H1 (cell line): Measurements from ENCODE around the gene GLIPR1. TPM values are rescaled to one million over a fixed set of nuclear protein-coding genes. Genes with fewer than 3 reads are reported as not detected.

Experiments used
- CTCF ChIA-PET: fragments of 300-600 bp; sonication (Branson Sonifier 250); formaldehyde crosslinking; loops from one replicate; lab custom pipeline; 2021; ENCODE audit not compliant: partially characterized antibody; lab: Charles Lee
- POLR2A ChIA-PET: fragments of 300-600 bp; sonication (Branson Sonifier 250); formaldehyde crosslinking; loops from one replicate; lab custom pipeline; 2021; ENCODE audit warnings: inconsistent platforms; ENCODE audit not compliant: partially characterized antibody; lab: Charles Lee
- DNase-seq, 2 experiments: peaks; one replicate each; pipeline versions ENCODE4 v3.0.0 to v3.0.0-alpha.2; 2010 to 2022; ENCODE audit warnings: low spot score in 2 of 2, low read depth in 1 of 2, mixed read lengths in 1 of 2
- FAIRE-seq: peaks from 2 replicates; lab custom pipeline; 2011; peaks lifted over from hg19 to GRCh38; lab: Jason Lieb, UNC
- H2AFZ ChIP-seq: 2 replicates; pipeline ENCODE4 v1.8.1; 2012; ENCODE audit warnings: low read length, inconsistent platforms
- H2AK5ac ChIP-seq: 2 replicates; pipeline ENCODE4 v1.6.1; 2013; ENCODE audit warnings: low read depth, low read length
- H2BK120ac ChIP-seq: replicated peaks from 2 replicates; pipeline ENCODE3; 2013; ENCODE audit warnings: low read depth, low read length, inconsistent platforms
- H2BK12ac ChIP-seq: 2 replicates; pipeline ENCODE4 v1.6.1; 2013; ENCODE audit warnings: low read depth, low read length
- H2BK15ac ChIP-seq: 2 replicates; pipeline ENCODE4 v1.6.1; 2013; ENCODE audit warnings: low read length
- H2BK20ac ChIP-seq: 2 replicates; pipeline ENCODE4 v1.6.1; 2013; ENCODE audit warnings: low read length
- H2BK5ac ChIP-seq: 2 replicates; pipeline ENCODE4 v1.6.1; 2013; ENCODE audit warnings: low read depth, low read length
- H3K14ac ChIP-seq: 2 replicates; pipeline ENCODE4 v1.6.1; 2013; ENCODE audit warnings: inconsistent platforms; ENCODE audit not compliant: insufficient read length
- H3K18ac ChIP-seq: 2 replicates; pipeline ENCODE4 v1.6.1; 2013; ENCODE audit warnings: low read length; ENCODE audit errors: extremely low read depth
- H3K23ac ChIP-seq: 2 replicates; pipeline ENCODE4 v1.6.1; 2013; ENCODE audit warnings: inconsistent platforms; ENCODE audit not compliant: insufficient read length
- H3K23me2 ChIP-seq: 2 replicates; pipeline ENCODE4 v1.6.1; 2013; ENCODE audit warnings: low read depth, low read length
- H3K27ac ChIP-seq: 2 replicates; pipeline ENCODE4 v1.6.1; 2011; ENCODE audit warnings: low read depth, low read length, inconsistent platforms
- H3K27me3 ChIP-seq, 4 experiments: replicated peaks in 1 of 4; 1 replicate in 1 of 4; 2 replicates in 3 of 4; pipeline versions ENCODE4 v1.6.1 to v1.8.1; 2011 to 2013; ENCODE audit warnings: low read length in 3 of 4, mild to moderate bottlenecking in 3 of 4, inconsistent platforms in 2 of 4, mixed read lengths in 2 of 4, moderate library complexity in 1 of 4; ENCODE audit not compliant: control insufficient read depth in 3 of 4, insufficient read depth in 3 of 4; ENCODE audit errors: extremely low read depth in 1 of 4
- H3K36me3 ChIP-seq, 4 experiments: 2 replicates each; pipeline versions ENCODE4 v1.6.1 to v1.8.1; 2011 to 2013; ENCODE audit warnings: mild to moderate bottlenecking in 4 of 4, low read length in 3 of 4, moderate library complexity in 2 of 4, control low read depth in 1 of 4, inconsistent platforms in 1 of 4; ENCODE audit not compliant: insufficient read depth in 4 of 4, control insufficient read depth in 2 of 4
- H3K4ac ChIP-seq: replicated peaks from 2 replicates; pipeline ENCODE3; 2013; ENCODE audit warnings: low read length, low read depth, mixed read lengths, inconsistent platforms; ENCODE audit not compliant: insufficient read length
- H3K4me1 ChIP-seq, 4 experiments: replicated peaks in 1 of 4; 1 replicate in 1 of 4; 2 replicates in 3 of 4; pipeline versions ENCODE4 v1.6.1 to v1.8.1; 2011 to 2013; ENCODE audit warnings: low read length in 3 of 4, inconsistent platforms in 2 of 4, mixed read lengths in 1 of 4; ENCODE audit not compliant: insufficient read depth in 4 of 4, control insufficient read depth in 3 of 4
- H3K4me2 ChIP-seq, 2 experiments: 2 replicates each; pipeline versions ENCODE4 v1.6.1 to v1.8.1; 2011 to 2013; ENCODE audit warnings: low read depth in 2 of 2, low read length in 2 of 2, control low read depth in 1 of 2, inconsistent platforms in 1 of 2, mild to moderate bottlenecking in 1 of 2; ENCODE audit not compliant: insufficient read depth in 1 of 2
- H3K4me3 ChIP-seq, 4 experiments: fragments of 200-600, 300-600 bp in 1 of 4; sonication (generic), shearing (Covaris generic), sonication (Bioruptor Twin) in 1 of 4; 2 replicates each; pipeline versions ENCODE4 v1.5.1 to v1.8.1; 2011 to 2016; ENCODE audit warnings: low read length in 4 of 4, low read depth in 3 of 4, control low read depth in 2 of 4, inconsistent platforms in 2 of 4, mild to moderate bottlenecking in 2 of 4, mixed read lengths in 1 of 4, moderate library complexity in 1 of 4; ENCODE audit not compliant: insufficient read depth in 2 of 4; ENCODE audit errors: extremely low read depth in 1 of 4
- H3K56ac ChIP-seq: replicated peaks from 2 replicates; pipeline ENCODE3; 2013; ENCODE audit warnings: low read depth, mild to moderate bottlenecking, mixed read lengths, low read length, inconsistent platforms; ENCODE audit not compliant: insufficient read length
- H3K79me1 ChIP-seq: 2 replicates; pipeline ENCODE4 v1.6.1; 2013; ENCODE audit warnings: low read depth, low read length, control low read depth
- H3K79me2 ChIP-seq, 2 experiments: 2 replicates each; pipeline versions ENCODE4 v1.6.1 to v1.8.1; 2012 to 2013; ENCODE audit warnings: low read length in 2 of 2, mild to moderate bottlenecking in 2 of 2, inconsistent platforms in 1 of 2; ENCODE audit not compliant: insufficient read depth in 2 of 2, control insufficient read depth in 1 of 2
- H3K9ac ChIP-seq, 4 experiments: replicated peaks in 1 of 4; 1 replicate in 1 of 4; 2 replicates in 3 of 4; pipeline versions ENCODE4 v1.6.1 to v1.8.1; 2011 to 2013; ENCODE audit warnings: low read depth in 3 of 4, low read length in 3 of 4, control low read depth in 2 of 4, mild to moderate bottlenecking in 2 of 4, moderate library complexity in 2 of 4, inconsistent platforms in 1 of 4; ENCODE audit errors: extremely low read depth in 1 of 4
- H3K9me3 ChIP-seq, 2 experiments: 2 replicates each; pipeline versions ENCODE4 v1.6.1 to v1.8.1; 2012 to 2013; ENCODE audit warnings: mild to moderate bottlenecking in 2 of 2, moderate library complexity in 2 of 2, control low read depth in 1 of 2, inconsistent platforms in 1 of 2, low read depth in 1 of 2, low read length in 1 of 2, mixed read lengths in 1 of 2; ENCODE audit not compliant: insufficient read depth in 2 of 2
- H4K20me1 ChIP-seq, 2 experiments: replicated peaks in 1 of 2; 2 replicates each; pipeline versions ENCODE3 to v1.8.1; 2011 to 2013; ENCODE audit warnings: inconsistent platforms in 2 of 2, low read length in 2 of 2, mild to moderate bottlenecking in 1 of 2; ENCODE audit not compliant: insufficient read depth in 2 of 2, control insufficient read depth in 1 of 2
- H4K5ac ChIP-seq: 2 replicates; pipeline ENCODE4 v1.6.1; 2013; ENCODE audit warnings: low read length, low read depth, mixed read lengths, inconsistent platforms; ENCODE audit not compliant: insufficient read length
- H4K8ac ChIP-seq: 2 replicates; pipeline ENCODE4 v1.8.0; 2013; ENCODE audit warnings: mild to moderate bottlenecking, moderate library complexity, low read length, inconsistent platforms; ENCODE audit not compliant: insufficient read depth; ENCODE audit errors: extremely low read depth
- H4K91ac ChIP-seq: replicated peaks from 2 replicates; pipeline ENCODE3; 2013; ENCODE audit warnings: low read length, mixed read lengths, inconsistent platforms; ENCODE audit not compliant: insufficient read length
- ASH2L ChIP-seq: fragments of 200-600, 300-600 bp; sonication (generic); IDR thresholded peaks from one replicate; pipeline ENCODE4 v1.7.1; 2017; ENCODE audit warnings: low read length
- BACH1 ChIP-seq: IDR thresholded peaks from 2 replicates; pipeline ENCODE4 v1.6.1; 2012; ENCODE audit warnings: low read length, improper control_type of control experiment
- BCL11A ChIP-seq, 2 experiments: IDR thresholded peaks; one replicate each; pipeline ENCODE4 v1.6.1; 2011; ENCODE audit warnings: low read depth in 2 of 2, low read length in 2 of 2, mild to moderate bottlenecking in 2 of 2
- CHD1 ChIP-seq: IDR thresholded peaks from 2 replicates; pipeline ENCODE4 v1.6.1; 2012; ENCODE audit warnings: low read depth, low read length, improper control_type of control experiment
- EP300 ChIP-seq, 2 experiments: IDR thresholded peaks; 1 replicate in 1 of 2; 2 replicates in 1 of 2; pipeline ENCODE4 v1.6.1; 2011 to 2012; ENCODE audit warnings: low read depth in 2 of 2, low read length in 2 of 2, mild to moderate bottlenecking in 2 of 2, borderline replicate concordance in 1 of 2, inconsistent platforms in 1 of 2, moderate library complexity in 1 of 2
- JUND ChIP-seq: IDR thresholded peaks from 2 replicates; pipeline ENCODE4 v1.6.1; 2011; ENCODE audit warnings: mild to moderate bottlenecking, improper control_type of control experiment, low read length
- KDM4A ChIP-seq: IDR thresholded peaks from one replicate; pipeline ENCODE4 v1.7.1; 2012; ENCODE audit warnings: low read depth, mild to moderate bottlenecking, moderate library complexity, low read length, inconsistent platforms; ENCODE audit not compliant: severe bottlenecking
- MAFK ChIP-seq: IDR thresholded peaks from 2 replicates; pipeline ENCODE4 v1.6.1; 2012; ENCODE audit warnings: low read depth, mild to moderate bottlenecking, improper control_type of control experiment, low read length
- NANOG ChIP-seq: IDR thresholded peaks from 2 replicates; pipeline ENCODE4 v1.6.1; 2011; ENCODE audit warnings: low read length, low read depth, mild to moderate bottlenecking, inconsistent platforms; ENCODE audit not compliant: insufficient read depth, poor library complexity, severe bottlenecking
- PHF8 ChIP-seq: fragments of 200-600 bp; sonication (generic); conservative IDR thresholded peaks from 2 replicates; pipeline ENCODE4 v1.7.1; 2012; ENCODE audit warnings: low read depth, mild to moderate bottlenecking, inconsistent platforms, low read length, moderate library complexity
- POLR2A ChIP-seq, 2 experiments: IDR thresholded peaks; 1 replicate in 1 of 2; 2 replicates in 1 of 2; pipeline ENCODE4 v1.6.1; 2011; ENCODE audit warnings: low read depth in 2 of 2, low read length in 2 of 2, mild to moderate bottlenecking in 2 of 2; ENCODE audit errors: control extremely low read depth in 1 of 2
- SIX5 ChIP-seq: IDR thresholded peaks from 2 replicates; pipeline ENCODE4 v1.6.1; 2011; ENCODE audit warnings: mild to moderate bottlenecking, low read depth, low read length
- SP2 ChIP-seq: IDR thresholded peaks from 2 replicates; pipeline ENCODE4 v1.6.1; 2012; ENCODE audit warnings: mild to moderate bottlenecking, low read length, inconsistent platforms
- SRF ChIP-seq: IDR thresholded peaks from 2 replicates; pipeline ENCODE4 v1.6.1; 2011; ENCODE audit warnings: mild to moderate bottlenecking, low read depth, low read length, moderate library complexity
- TAF1 ChIP-seq: IDR thresholded peaks from 2 replicates; pipeline ENCODE4 v1.6.1; 2011; ENCODE audit warnings: mild to moderate bottlenecking, low read depth, low read length
- TCF12 ChIP-seq: IDR thresholded peaks from 2 replicates; pipeline ENCODE4 v1.6.1; 2011; ENCODE audit warnings: low read depth, mild to moderate bottlenecking, low read length
- whole genome bisulfite sequencing, 2 experiments: shearing (Covaris generic) in 1 of 2; methylation state at CpG; one replicate each; pipeline versions ENCODE4 v1.1.6 to v1.1.7; 2013 to 2015; ENCODE audit warnings: low lambda C conversion rate in 2 of 2, mixed read lengths in 2 of 2, inconsistent platforms in 1 of 2, low coverage in 1 of 2, missing lambda C conversion rate in 1 of 2; ENCODE audit not compliant: insufficient replicate concordance in 2 of 2, insufficient coverage in 1 of 2, insufficient read length in 1 of 2; ENCODE audit errors: extremely low coverage in 1 of 2, missing lambda C conversion rate in 1 of 2; 5-methylcytosine and 5-hydroxymethylcytosine counted together
- polyA plus RNA-seq, 7 experiments: library from polyadenylated mRNA; depleted of rRNA in 3 of 7; stranded (reverse) in 5 of 7; unstranded in 2 of 7; fragments of >200 nt in 5 of 7; fragments of 200-250 nt in 2 of 7; gene quantifications; 1 replicate in 5 of 7; 2 replicates in 1 of 7; 4 replicates in 1 of 7; pipeline versions ENCODE4 v1.2.1 to v1.2.3, GENCODE V29; 2011 to 2013; ENCODE audit warnings: missing spikeins in 2 of 7, mixed read lengths in 2 of 7
- total RNA-seq: library from RNA; stranded (reverse); fragmentation: NEBNext Ultra II Directional; extraction: Animal tissue kit (Norgen Biotek cat#: 25700); gene quantifications from 2 replicates; pipeline ENCODE4 v1.2.1, GENCODE V29; 2021

The GLIPR1 gene
- total and polyA plus RNA-seq, 2 of the 8 experiments (the other 6 are each of a cell fraction or from before 2014, with no cell fraction given): 0.23 to 1.5 TPM

DNA sequence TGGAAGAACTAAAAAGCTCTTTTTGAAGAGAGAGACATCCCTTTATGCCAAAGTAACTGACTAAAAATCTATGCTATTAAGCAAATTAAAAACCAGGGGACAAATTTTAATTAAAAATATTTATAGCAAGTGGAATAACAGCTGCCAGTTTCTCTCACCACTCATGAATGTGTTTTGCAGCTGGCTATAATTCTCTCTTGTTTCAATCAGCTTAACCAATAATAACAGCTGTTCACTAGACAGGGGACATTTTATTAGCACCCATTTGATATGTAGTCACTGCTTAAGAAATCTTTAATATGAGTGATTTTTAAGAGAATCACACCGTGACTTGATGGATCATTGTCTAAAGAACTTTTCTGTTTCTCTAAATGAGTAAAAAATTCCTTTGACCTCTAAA, 65.1 kb downstream of the GLIPR1 start:
- H2AK5ac ChIP-seq: no peak overlapping the region
- POLR2A ChIA-PET: no interaction called here
- H4K5ac ChIP-seq: no peak overlapping the region
- H3K9ac ChIP-seq: no peak overlapping the region
- no peaks in the 10 kb centered on the region for H3K9me3 ChIP-seq
- no peak overlapping the region for H3K4me2 ChIP-seq
- H3K79me1 ChIP-seq: no peaks in the 10 kb centered on the region
- H2BK15ac ChIP-seq: no peak overlapping the region
- H3K36me3 ChIP-seq: no peaks in the 10 kb centered on the region
- no peak overlapping the region for H2BK12ac ChIP-seq
- no peak overlapping the region for H3K56ac ChIP-seq
- H3K4ac ChIP-seq: no peak overlapping the region
- H3K23me2 ChIP-seq: no peaks in the 10 kb centered on the region
- no peak overlapping the region for H3K23ac ChIP-seq
- H3K4me3 ChIP-seq: no peak overlapping the region
- no peak overlapping the region for H2BK5ac ChIP-seq
- H2BK120ac ChIP-seq: no peak overlapping the region
- no peak overlapping the region for H3K18ac ChIP-seq
- 95% methylated on average over 1 of the region's 1 CpG; no CpG with 5 or more reads in 1 of the 2 experiments for WGBS, 2 experiments
- no peak overlapping the region for H2AFZ ChIP-seq
- CTCF ChIA-PET: interaction anchor here (1.5 kb wide), 1 partner anchor 19 kb away, joined by 11 read pairs; no protein-coding TSS in a partner anchor
- H2BK20ac ChIP-seq: no peak overlapping the region
- peaks cover 0 to 6% (median 0%) of the 10 kb centered on the region in 4 experiments; a peak in 2 of 7 replicates for H3K4me1 ChIP-seq
- H4K20me1 ChIP-seq: no peaks in the 10 kb centered on the region
- DNase-seq (no peak), FAIRE-seq (no peak)
- H3K27ac ChIP-seq: no peak overlapping the region
- no peaks in the 10 kb centered on the region for H3K79me2 ChIP-seq
- H3K14ac ChIP-seq: no peak overlapping the region
- H4K8ac ChIP-seq: no peak overlapping the region
- no peaks in the 10 kb centered on the region for H3K27me3 ChIP-seq
- H4K91ac ChIP-seq: no peak overlapping the region
- TF ChIP-seq BACH1: no peak
- TF ChIP-seq KDM4A: no peak
- no peak for TF ChIP-seq TCF12
- TF ChIP-seq EP300 (IDR thresholded peaks at IDR 0.05; ENCODE audit: borderline replicate concordance in 1 of 2, low read depth in 2 of 2, low read length in 2 of 2): no peak
- TF ChIP-seq MAFK: no peak
- TF ChIP-seq POLR2A (IDR thresholded peaks at IDR 0.05; ENCODE audit: control extremely low read depth in 1 of 2, low read depth in 2 of 2, low read length in 2 of 2): no peak
- TF ChIP-seq JUND: no peak
- no peak for TF ChIP-seq NANOG
- no peak for TF ChIP-seq SP2
- no peak for TF ChIP-seq TAF1
- no peak for TF ChIP-seq PHF8
- TF ChIP-seq SIX5: no peak
- no peak for TF ChIP-seq BCL11A (IDR thresholded peaks at IDR 0.05; ENCODE audit: low read depth in 2 of 2, low read length in 2 of 2)
- no peak for TF ChIP-seq SRF
- no peak for TF ChIP-seq CHD1
- no peak for TF ChIP-seq ASH2L
